ENCODE results near the gene ERGIC1. TPM values are rescaled to one million over a fixed set of nuclear protein-coding genes. Genes with fewer than 3 reads are reported as not detected.

ERGIC1 gene
- total and polyA plus RNA-seq, 2 of the 13 experiments (the other 11 are each of a cell fraction or from before 2014, with no cell fraction given): 78.5 to 184 TPM

GRCh38 chr5:172789687-172790495, 44.2 kb upstream of the ERGIC1 start (continued):
- TF ChIP-seq AHDC1 (CRISPR knock-in tag; IDR thresholded peaks at IDR 0.05; ENCODE audit: borderline replicate concordance): no peak
- no peak for TF ChIP-seq ZNF567 (CRISPR knock-in tag; IDR thresholded peaks at IDR 0.05; ENCODE audit: borderline replicate concordance)
- TF ChIP-seq ZNF234 (CRISPR knock-in tag; conservative IDR thresholded peaks at IDR 0.05): no peak
- TF ChIP-seq BRCA1 (CRISPR knock-in tag; IDR thresholded peaks at IDR 0.05): no peak
- TF ChIP-seq TFE3 (CRISPR knock-in tag; IDR thresholded peaks at IDR 0.05): 0 out of 2 replicates have a peak, but pooled peaks have one; percentile 46
- no peak for TF ChIP-seq FOXM1 (CRISPR knock-in tag; IDR thresholded peaks at IDR 0.05)
- no peak for TF ChIP-seq ZNF674 (CRISPR knock-in tag; IDR thresholded peaks at IDR 0.05; ENCODE audit: low read depth)
- TF ChIP-seq CREBL2 (CRISPR knock-in tag; IDR thresholded peaks at IDR 0.05; ENCODE audit: borderline replicate concordance): no peak
- TF ChIP-seq ZNF784 (CRISPR knock-in tag; IDR thresholded peaks at IDR 0.05; ENCODE audit: borderline replicate concordance): no peak
- TF ChIP-seq PHF20 (CRISPR knock-in tag; IDR thresholded peaks at IDR 0.05): no peak
- no peak for TF ChIP-seq NONO (IDR thresholded peaks at IDR 0.05)
- TF ChIP-seq NONO (CRISPR knock-in tag; conservative IDR thresholded peaks at IDR 0.05): no peak
- TF ChIP-seq PCBP2 (optimal IDR thresholded peaks at IDR 0.05; ENCODE audit: low read depth, low read length, poor library complexity, severe bottlenecking): no peak
- TF ChIP-seq KMT2B (CRISPR knock-in tag; IDR thresholded peaks at IDR 0.05): no peak
- TF ChIP-seq ZNF598 (CRISPR knock-in tag; IDR thresholded peaks at IDR 0.05; ENCODE audit: borderline replicate concordance): no peak
- no peak for TF ChIP-seq ZNF850 (CRISPR knock-in tag; conservative IDR thresholded peaks at IDR 0.05)
- no peak for TF ChIP-seq CHD2 (IDR thresholded peaks at IDR 0.05; ENCODE audit: low read depth, low read length)
- no peak for TF ChIP-seq SRSF9 (IDR thresholded peaks at IDR 0.05; ENCODE audit: borderline replicate concordance, insufficient read depth, low read depth, low read length, poor library complexity, severe bottlenecking)
